Posterior vena cava (tissue), 2 donors: Measurements from ENCODE around the gene HOXA9. TPM values are rescaled to one million over a fixed set of nuclear protein-coding genes. Genes with fewer than 3 reads are reported as not detected.

ENCODE experiments used
- DNase-seq: peaks from one replicate; pipeline ENCODE4 v3.0.0-alpha.2; 2020; ENCODE audit warnings: low spot score
- intact Hi-C, 2 donors: fragments of 100-400 bp; cut with DNase I; formaldehyde crosslinking; loops; one replicate each; pipeline versions ENCODE4 v1.14.1 to v1.14.2; 2022 to 2023
- total RNA-seq, 2 donors: library from RNA; stranded (reverse); fragmentation: NEBNext Ultra II Directional; extraction: Animal tissue kit (Norgen Biotek cat#: 25700); gene quantifications; one replicate each; pipeline ENCODE4 v1.2.1, GENCODE V29; 2021
- donor health status: DM: yes; HTN: yes; CAD: no.
- donor health status: DM: yes; HTN: yes; CAD: no.

HOXA9 gene
- total RNA-seq, 2 donors from 2014 or later: 7.4 TPM

DNA sequence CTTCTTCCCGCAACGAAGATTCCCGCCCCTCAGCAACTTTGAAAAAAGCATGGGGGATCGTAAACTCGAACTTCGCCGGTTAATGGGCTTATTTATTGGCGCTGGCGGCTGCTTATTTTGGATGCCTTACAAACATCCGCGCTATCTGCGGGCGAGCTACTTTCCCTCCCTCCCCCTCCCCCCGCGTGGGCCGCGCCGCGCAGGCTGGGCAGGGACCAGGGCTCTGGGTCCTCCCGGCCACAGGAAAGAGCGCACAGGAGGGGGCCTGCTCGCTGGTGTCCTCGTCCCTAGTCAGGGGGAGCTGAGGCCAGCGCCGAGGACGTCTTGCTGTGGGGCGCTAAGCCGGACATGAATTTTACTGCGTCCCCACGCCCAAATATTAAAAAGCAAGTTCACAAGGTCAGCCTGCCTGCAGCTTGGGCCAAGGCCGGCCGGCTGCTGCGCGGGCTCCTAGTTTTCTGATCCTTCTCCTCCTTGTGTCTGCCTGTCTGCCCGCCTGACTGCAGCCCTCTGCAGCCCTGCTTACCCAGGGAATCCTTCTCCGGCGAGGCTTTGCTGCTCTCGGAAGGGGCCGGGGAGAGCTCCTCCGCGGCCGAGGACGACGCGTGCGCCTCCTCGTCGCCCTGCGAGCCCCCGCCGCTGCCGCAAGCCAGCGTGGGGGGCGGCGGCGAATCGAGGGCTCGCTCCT is 7.6 kb upstream of the HOXA9 start:
- DNase-seq: peak; percentile 90
- intact Hi-C loops: no loop called here

DNA sequence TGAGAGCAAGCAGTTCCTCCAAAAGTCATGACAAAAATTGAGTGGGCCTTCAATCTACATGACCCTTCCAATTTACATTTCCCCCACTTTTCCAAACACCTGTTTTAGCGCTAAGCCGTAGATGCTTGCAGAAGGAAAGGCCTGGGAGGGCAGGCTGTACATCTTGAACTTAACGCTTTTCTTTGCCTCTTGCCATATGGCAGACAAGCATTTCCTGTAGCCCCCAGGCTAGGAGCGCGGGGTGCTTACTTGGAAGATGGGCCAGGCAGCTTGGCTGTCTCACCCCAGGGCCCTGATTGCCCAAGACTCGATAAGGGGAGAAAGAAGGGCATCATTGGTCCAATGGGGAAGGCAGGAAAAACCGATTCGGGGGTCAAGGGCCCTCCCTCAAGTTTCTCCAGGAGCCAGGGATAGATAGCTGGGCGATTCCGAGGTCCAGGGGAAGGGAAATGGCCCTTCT is 7.0 kb upstream of the HOXA9 start:
- peak; percentile 72 for DNase-seq
- intact Hi-C loops: no loop called here

DNA sequence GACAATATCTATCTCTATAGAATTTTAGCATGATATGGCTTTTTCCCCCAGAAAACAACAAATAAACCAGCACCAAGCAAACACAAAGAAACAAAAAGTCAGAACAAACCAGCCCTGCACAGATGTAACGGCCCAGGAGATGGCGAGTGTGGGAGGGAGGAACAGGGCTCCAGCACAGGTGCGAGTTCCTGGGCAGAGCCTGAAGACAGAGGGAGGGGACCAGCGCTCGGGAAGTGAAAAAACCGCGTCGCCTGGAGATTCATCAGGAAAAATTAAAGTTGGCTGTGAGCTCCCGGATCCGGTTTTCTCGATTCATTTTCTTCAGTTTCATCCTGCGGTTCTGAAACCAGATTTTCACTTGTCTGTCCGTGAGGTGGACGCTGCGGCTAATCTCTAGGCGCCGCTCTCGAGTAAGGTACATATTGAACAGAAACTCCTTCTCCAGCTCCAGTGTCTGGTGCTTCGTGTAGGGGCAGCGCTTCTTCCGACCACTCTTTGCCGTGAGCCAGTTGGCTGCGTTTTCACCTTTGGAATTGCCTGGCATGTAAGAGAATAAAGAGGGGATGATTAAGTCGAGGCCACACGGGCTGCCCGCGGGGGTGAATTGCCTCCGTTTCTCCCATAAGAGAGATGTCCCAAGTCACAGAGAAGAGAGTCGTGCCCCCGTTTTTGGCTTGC is 6.4 kb upstream of the HOXA9 start:
- intact Hi-C loops: no loop called here
- no peak for DNase-seq

GRCh38 chr7:27171325-27171636 is 5.9 kb upstream of the HOXA9 start:
- intact Hi-C loops: no loop called here
- peak; percentile 80 for DNase-seq

DNA sequence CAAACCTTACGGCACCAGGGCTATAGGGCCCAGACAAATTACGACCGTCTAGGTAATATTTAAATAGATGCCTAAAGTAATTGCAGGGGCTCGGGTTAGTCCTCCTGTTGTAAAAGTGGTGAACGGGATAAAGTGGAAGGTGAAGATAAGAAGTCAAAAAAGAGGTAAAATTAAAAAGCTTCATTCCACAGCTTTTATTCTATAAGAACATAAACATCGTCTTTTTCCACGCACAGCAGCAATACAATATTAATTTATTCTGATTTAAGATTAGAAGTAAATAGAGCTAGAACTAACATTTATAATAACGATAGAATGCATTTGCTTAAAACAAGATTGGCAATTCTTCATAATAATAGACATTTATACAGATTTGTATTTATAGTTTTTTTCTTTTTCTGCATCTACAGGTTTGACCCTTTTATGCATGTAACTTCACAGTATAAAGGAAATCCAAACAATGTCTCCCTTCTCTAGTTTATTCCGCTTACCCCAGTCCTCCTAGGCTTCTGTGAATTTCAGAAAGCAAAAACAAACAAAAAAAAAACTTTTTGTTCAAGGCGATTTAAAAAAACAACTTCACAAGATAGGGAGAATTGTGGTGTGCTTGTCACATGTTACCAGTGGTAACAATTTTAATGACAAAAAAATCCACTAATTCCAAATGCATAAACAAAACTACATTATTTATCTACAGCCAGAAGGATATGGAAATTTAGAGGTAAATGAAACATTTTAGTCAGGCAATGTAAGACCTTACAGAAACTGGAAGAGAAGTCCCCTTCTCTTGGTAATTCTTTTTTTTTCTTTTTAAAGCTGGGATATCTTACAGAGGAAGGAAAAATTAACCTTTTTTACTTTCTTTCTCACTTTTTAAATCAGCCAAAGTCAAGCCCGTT is 5.3 kb upstream of the HOXA9 start:
- no peak for DNase-seq
- intact Hi-C loops: no loop called here

GRCh38 chr7:27169658-27170425 is 4.5 kb upstream of the HOXA9 start:
- intact Hi-C loops: loop anchor here (10.0 kb wide), 4 partner anchors 795 to 1315 kb away; partner anchors contain the start of genes CBX3 (in 1 of the 2) and HNRNPA2B1 (in 1 of the 2)
- peak; percentile 82 for DNase-seq

DNA sequence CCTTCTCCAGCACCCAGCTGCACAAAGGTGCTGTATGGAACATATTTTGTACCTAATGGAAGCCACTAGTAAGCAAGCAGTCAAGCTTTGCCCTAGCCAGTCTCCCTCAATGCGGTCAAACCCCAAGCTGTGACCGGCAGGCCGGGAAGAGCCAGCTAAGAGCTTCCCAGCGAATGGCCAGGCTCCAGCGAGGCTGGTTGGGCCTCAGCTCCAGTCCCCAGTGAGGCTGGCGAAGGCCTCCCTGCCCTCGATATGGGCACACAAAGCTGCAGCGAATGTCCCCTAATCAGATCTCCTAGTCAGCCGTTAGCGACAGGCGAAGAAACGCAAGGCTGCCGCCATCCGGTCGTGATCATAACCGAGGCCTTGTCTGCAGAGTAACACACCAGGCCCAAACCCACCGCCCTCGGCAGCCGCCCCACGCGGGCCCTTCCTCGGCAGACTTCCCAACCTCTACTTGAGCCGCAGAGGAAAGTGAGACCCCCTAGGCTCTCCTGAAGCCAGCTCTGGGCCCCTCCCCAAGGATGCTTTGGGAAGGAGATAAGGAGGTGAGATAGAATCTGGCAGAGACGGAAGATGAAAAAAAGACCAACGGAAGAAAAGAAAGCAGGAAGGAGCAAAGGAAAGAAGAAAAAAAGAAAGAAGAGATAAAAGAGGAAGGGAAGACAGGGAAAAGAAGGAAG is 3.1 kb upstream of the HOXA9 start:
- intact Hi-C loops: loop anchor here (10.0 kb wide), 4 partner anchors 794 to 1314 kb away; partner anchors contain the start of genes CBX3 (in 1 of the 2) and HNRNPA2B1 (in 1 of the 2)
- DNase-seq: peak; percentile 83

DNA sequence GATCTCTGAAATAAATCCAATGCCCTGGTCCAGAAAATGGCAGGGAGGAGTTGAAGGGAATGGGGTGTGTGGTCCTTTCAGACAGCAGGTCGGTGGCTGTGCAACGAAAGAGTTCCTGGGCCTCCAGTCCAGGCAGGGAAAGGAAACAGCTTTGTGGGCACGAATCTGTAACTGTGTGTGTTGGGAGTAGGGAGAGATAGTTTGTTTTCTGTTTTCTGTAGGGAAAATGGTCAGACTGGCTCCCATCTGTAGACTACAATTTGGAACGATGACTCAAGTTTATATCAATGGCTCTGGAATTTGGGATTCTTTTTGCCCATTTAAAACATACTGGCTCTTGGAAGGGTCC is 2.6 kb upstream of the HOXA9 start:
- intact Hi-C loops: loop anchor here (10.0 kb wide), 4 partner anchors 793 to 1313 kb away; partner anchors contain the start of genes CBX3 (in 1 of the 2) and HNRNPA2B1 (in 1 of the 2)
- no peak for DNase-seq

- DNase-seq: peak; percentile 83
- intact Hi-C loops: loop anchor here (10.0 kb wide), 4 partner anchors 792 to 1312 kb away; partner anchors contain the start of genes CBX3 (in 1 of the 2) and HNRNPA2B1 (in 1 of the 2)
Measured at GRCh38 chr7:27166531-27167505, 1.5 kb upstream of the HOXA9 start.

DNA sequence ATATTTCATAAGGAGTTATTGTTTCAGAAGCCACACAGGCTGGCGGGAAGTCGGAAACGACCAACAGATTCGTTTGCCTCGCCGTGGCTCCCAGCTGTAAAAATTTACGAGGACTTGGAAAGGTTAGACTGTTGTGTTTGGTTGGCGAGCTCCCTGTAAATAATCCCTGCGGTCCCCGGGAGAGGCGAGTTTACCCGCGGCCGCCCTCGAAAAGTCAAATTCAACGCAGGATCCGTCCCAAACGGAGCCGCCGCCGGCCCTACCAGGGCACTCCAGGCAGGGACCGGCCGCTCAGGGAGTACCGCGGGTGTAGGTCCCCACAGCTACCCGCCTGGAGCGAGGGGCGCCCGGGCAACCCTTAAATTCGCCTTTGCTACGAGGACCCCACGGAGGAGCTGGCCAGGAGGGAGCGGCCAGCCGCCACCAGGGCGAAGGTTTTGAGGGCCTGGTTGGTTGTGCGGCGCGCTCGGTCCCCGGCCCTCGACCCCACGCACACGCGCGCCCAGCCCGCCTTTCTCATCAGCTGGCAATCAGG is 726 bp upstream of the HOXA9 start:
- peak; percentile 82 for DNase-seq
- intact Hi-C loops: loop anchor here (10.0 kb wide), 4 partner anchors 791 to 1311 kb away; partner anchors contain the start of genes CBX3 (in 1 of the 2) and HNRNPA2B1 (in 1 of the 2)

DNA sequence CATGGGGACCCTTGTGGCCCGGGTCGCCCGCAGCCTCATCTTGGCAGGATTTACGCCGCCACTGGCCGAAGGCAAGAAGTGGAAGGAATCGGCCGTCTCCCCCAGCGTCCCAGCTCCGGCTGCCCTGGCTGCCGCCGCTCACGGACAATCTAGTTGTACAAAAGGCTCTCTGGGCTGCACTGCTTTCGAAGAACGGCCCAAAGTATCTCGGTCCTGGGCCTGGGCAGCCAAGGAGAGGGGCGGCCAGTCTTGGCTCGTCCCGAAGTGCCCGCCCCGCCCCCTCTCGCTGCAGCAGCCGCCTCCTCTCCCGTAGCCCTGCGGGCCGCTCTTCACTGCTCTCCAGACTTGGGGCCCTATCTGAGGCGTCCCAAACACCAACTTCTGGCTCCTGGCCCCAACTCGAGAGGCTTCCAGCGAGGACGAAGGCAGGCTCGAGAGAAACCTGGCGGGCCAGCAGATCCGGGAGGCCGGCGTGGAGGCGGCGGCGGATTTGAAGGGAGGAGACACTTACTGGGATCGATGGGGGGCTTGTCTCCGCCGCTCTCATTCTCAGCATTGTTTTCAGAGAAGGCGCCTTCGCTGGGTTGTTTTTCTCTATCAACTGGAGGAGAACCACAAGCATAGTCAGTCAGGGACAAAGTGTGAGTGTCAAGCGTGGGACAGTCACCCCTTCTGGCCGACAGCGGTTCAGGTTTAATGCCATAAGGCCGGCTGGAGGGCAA is 809 bp downstream of the HOXA9 start:
- intact Hi-C loops: loop anchor here (5.0 to 10.0 kb wide), 5 partner anchors 790 to 1310 kb away; partner anchors contain the start of genes CBX3 (in 1 of the 2) and HNRNPA2B1 (in 1 of the 2)
- peak; percentile 87 for DNase-seq

- intact Hi-C loops: loop anchor here (5.0 to 10.0 kb wide), 5 partner anchors 789 to 1309 kb away; partner anchors contain the start of genes CBX3 (in 1 of the 2) and HNRNPA2B1 (in 1 of the 2)
- no peak for DNase-seq
Measured at GRCh38 chr7:27164045-27164366, 1.3 kb downstream of the HOXA9 start.

DNA sequence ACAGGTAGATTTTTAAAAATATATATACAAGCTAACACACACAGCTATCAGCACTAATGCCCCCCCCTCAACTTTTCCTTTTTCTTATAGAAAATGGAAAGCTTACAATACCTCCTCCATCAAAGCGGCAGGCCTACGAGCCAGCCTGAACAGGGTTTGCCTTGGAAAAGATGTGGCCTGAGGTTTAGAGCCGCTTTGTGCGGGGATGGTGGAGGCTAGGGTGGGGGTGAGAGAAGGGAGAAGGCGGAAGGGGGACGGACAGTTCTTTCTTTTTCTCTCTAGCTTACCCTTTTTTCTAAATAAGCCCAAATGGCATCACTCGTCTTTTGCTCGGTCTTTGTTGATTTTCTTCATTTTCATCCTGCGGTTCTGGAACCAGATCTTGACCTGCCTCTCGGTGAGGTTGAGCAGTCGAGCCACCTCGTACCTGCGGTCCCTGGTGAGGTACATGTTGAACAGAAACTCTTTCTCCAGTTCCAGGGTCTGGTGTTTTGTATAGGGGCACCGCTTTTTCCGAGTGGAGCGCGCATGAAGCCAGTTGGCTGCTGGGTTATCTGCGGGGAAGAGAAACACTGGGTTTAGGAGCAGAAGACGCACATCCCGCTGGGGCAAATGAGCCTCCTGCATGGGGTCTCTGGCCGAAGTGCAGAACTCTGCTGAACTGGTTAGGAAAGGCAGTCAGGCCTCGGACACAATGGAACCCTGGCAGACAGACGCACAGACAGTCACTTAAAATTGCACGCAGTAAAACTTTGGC is 1.9 kb downstream of the HOXA9 start:
- DNase-seq: peak; percentile 75

GRCh38 chr7:27162561-27163287 is 2.6 kb downstream of the HOXA9 start:
- no peak for DNase-seq
- intact Hi-C loops: loop anchor here (5.0 to 10.0 kb wide), 5 partner anchors 788 to 1308 kb away; partner anchors contain the start of genes CBX3 (in 1 of the 2) and HNRNPA2B1 (in 1 of the 2)

More for the DNA sequence above, 1.9 kb downstream of the HOXA9 start:
- intact Hi-C loops: loop anchor here (5.0 to 10.0 kb wide), 5 partner anchors 789 to 1309 kb away; partner anchors contain the start of genes CBX3 (in 1 of the 2) and HNRNPA2B1 (in 1 of the 2)
